ENCODE results near the gene COL6A1.

The COL6A1 gene

DNA sequence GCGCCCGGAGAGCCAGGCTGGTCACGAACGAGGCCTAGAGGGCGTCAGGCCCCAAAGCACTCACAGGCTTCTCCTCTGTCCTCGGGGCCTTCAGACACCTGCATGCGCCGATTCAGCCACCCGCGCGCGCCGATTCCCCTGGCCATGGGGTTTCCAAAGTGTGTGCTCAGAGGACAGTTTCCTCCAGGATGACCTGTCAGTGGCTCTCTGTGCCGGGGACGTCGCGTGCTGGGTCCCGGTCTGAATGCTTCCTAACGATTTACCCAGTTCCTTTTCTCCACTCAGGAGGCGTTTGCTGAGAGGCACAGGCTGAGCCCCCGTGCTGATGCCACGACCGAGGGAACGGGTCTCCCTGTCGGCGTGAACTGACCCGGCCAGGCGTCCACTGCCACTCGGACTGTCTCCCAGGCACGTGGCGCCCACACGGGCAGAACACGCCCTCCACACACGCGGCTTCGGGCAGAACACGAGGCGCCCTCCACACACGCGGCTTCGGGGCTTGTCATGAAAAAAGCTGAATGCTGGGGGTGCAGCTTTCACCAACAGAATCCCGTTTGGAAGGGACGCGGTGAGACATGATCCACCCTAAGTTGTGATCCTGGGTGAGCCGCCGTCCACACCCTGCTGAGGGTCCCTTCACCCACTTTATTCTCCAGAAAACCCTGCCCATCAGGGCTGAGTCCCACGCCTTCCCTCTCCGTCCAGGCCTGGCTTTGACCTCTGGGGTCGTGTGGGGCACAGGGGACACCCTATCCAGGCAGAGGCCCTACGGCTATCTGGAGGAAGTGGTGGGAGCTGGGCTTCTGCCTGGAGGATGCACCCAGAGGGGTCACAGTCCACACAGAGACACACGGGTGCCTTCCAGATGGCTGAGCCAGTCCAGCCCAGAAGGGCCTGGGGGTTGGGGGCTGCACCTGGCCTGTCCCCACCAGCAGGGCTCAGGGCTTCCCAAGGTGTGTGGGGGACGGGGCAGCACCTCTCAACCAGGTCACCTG lies 56.1 kb downstream of the COL6A1 start:
- DNase-seq (ENCODE audit: low read depth): no peak

DNA sequence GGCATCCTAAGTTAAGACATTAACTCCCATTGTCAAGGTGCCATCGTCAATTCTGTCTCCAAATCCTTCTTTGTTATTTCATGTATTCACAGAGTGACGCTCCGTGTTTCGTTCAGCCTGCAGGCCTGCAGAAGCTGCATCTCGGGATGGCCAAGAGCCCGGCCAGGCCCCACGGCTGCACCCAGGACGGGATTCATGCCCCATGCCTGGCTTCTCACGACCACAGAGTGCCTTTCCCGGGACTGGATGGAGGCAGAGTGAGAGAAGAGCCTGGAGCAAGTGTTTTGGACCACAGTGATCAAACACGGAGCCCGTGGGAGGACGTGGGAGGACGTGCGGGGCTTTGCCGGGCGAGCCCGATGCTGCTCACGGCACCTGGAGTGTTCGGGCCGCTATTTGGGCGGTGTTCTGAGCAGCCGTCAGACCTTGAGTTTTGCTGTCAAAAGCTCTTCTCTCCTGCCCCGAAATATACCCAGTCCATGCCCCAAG lies 56.8 kb downstream of the COL6A1 start:
- no peak overlapping the region for H3K4me3 ChIP-seq (ENCODE audit: low read length)
- DNase-seq (ENCODE audit: low read depth): no peak
- no peak for TF ChIP-seq CTCF (conservative IDR thresholded peaks at IDR 0.05; ENCODE audit: low read length)

More for the DNA sequence above, 56.1 kb downstream of the COL6A1 start:
- no peak for TF ChIP-seq CTCF (conservative IDR thresholded peaks at IDR 0.05; ENCODE audit: low read length)
- H3K4me3 ChIP-seq (ENCODE audit: low read length): no peak overlapping the region

DNA sequence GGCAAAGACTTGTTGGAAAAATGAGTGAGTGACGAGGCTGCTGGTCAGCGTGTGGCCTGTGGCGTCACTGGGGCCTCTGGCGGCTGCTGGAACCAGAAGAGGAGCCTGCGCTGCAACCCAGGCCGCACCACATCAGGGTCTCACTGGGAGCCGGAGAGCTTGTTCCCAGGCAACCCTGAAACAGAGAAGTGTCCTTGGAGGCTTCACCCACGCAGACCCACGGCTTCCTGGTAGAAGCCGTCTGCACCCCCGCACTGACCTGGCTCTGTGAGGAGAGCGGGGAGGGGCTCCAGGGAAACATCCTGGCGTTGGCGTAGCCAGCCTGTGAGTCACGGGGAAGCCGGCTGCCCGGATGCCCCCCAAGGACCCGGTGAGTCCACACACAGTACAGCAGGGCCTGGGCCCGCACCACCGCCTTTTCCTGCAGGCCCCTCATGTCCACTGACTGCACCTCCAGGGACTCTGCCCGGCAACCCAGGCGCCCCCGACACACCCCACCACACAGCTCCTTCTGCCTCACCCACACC lies 57.4 kb downstream of the COL6A1 start:
- H3K4me3 ChIP-seq (ENCODE audit: low read length): no peak overlapping the region
- peak; percentile 93 for DNase-seq (ENCODE audit: low read depth)
- no peak for TF ChIP-seq CTCF (conservative IDR thresholded peaks at IDR 0.05; ENCODE audit: low read length)

DNA sequence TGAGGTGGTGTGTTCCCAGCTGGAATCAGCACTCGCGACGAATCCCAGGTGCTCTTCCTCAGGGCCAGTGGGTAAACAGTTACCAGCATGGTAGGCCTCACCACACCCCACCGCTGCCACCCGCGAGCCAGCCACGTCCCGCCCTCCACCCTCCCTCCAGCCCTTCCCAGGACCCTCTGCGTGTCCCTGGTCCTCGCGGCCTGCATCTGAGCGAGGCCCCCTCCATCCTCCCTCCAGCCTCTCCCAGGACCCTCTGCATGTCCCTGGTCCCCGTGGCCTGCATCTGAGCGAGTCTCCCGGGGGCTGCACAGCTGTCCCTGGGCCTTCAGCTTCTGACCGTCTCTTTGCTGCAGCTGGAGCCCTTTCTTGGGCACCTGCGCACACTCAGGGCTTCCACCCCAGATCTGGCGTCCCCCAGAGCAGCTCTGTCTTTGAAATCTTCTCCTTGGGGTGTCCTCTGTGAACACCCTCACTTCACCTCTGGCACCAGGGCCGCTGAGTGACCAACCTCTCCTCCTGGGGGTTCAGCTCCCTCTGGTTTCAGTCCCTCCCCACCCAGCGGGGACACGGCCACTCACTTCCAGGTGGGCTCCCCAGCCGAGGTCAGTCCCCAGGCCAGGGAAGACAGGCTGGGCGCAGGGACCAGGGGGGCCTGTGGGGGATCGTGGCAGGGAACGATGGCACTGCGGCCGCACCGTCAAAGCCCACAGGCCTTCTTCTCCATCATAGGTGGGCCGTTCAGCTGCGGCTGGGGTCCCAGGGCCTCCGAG lies 58.5 kb downstream of the COL6A1 start:
- H3K4me3 ChIP-seq (ENCODE audit: low read length): no peak overlapping the region
- no peak for TF ChIP-seq CTCF (conservative IDR thresholded peaks at IDR 0.05; ENCODE audit: low read length)
- DNase-seq (ENCODE audit: low read depth): no peak

DNA sequence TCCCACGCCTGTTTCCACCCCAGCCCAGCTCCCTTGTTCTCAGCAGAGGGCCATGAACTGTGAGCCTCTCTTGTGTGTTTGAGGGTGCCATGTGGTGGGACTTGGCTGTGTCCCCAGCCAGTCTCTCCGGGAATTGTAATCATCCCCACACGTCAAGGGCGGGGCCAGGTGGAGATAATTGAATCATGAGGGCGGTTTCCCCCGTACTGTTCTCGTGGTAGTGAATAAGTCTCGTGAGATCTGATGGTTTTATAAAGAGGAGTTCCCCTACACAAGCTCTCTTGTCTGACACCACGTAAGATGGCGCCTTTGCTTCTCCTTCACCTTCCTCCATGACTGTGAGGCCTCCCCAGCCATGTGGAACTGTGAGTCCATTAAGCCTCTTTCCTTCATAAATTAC lies 59.1 kb downstream of the COL6A1 start:
- H3K4me3 ChIP-seq (ENCODE audit: low read length): no peak overlapping the region
- no peak for TF ChIP-seq CTCF (conservative IDR thresholded peaks at IDR 0.05; ENCODE audit: low read length)
- DNase-seq (ENCODE audit: low read depth): no peak

- no peak for DNase-seq (ENCODE audit: low read depth)
- H3K4me3 ChIP-seq (ENCODE audit: low read length): no peak overlapping the region
- TF ChIP-seq CTCF (conservative IDR thresholded peaks at IDR 0.05; ENCODE audit: low read length): no peak
These were observed 59.6 kb downstream of the COL6A1 start for GRCh38 chr21:46041183-46041582.
